Measurements from ENCODE around the gene GOLGA5.

- TF ChIP-seq EZH2phosphoT487 (IDR thresholded peaks at IDR 0.05; ENCODE audit: insufficient read depth, low read depth) (no peak), EZH2 (IDR thresholded peaks at IDR 0.05; ENCODE audit: insufficient read depth, poor library complexity, severe bottlenecking) (no peak)
These were observed 83.8 kb downstream of the GOLGA5 start for GRCh38 chr14:92877757-92878431.

All from GM23248 (cell line).